ENCODE data around the gene TFDP1.
"Not testable (repeated sequence)": the region's sequence is repeated elsewhere in the genome, so short reads cannot be mapped to it uniquely, and the experiment has no call there.

The TFDP1 gene

GRCh38 chr13:113621046-113621445, 36.5 kb downstream of the TFDP1 start:
- no peak for DNase-seq

- not testable (repeated sequence) for DNase-seq
Measured at GRCh38 chr13:113621498-113621897, 36.9 kb downstream of the TFDP1 start.

- not testable (repeated sequence) for DNase-seq
Measured at GRCh38 chr13:113621986-113622550, 37.5 kb downstream of the TFDP1 start.

DNA sequence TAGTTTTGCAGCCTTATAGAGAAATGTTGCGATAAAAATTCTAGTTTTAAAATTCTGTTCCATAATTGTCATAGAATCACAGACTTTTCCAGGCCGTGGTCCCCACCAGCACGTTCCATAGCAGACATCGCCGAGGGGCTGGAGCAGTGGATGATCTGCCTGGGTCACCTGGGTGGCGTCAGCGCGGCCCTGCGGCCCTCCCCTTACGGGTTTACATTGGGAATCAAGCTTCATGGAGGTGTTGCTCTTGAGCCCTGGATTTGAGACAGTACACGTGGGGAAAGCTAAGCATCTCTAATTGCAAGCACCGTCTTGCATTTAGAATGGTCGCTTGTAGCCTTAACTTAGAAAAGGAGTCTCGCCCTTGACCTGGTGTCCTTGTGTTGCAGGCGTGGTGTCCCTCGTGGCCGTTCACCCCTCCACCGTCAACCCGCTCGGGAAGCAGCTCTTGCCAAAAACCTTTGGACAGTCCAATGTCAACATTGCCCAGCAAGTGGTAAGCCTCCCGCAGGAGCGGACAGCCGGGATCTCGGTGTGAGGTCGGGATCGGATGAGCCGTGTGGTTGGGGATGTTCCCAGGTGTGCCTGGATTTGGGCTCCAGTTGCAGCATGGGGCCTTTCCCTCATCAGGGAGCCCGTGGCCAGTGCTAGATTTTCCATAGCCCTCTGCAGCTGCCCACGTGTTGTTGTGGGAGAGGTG, 38.4 kb downstream of the TFDP1 start:
- DNase-seq: no peak

- no peak for DNase-seq
Measured at GRCh38 chr13:113623491-113624234, 39.1 kb downstream of the TFDP1 start.

- no peak for DNase-seq
Measured at GRCh38 chr13:113624235-113624587, 39.7 kb downstream of the TFDP1 start.

DNA sequence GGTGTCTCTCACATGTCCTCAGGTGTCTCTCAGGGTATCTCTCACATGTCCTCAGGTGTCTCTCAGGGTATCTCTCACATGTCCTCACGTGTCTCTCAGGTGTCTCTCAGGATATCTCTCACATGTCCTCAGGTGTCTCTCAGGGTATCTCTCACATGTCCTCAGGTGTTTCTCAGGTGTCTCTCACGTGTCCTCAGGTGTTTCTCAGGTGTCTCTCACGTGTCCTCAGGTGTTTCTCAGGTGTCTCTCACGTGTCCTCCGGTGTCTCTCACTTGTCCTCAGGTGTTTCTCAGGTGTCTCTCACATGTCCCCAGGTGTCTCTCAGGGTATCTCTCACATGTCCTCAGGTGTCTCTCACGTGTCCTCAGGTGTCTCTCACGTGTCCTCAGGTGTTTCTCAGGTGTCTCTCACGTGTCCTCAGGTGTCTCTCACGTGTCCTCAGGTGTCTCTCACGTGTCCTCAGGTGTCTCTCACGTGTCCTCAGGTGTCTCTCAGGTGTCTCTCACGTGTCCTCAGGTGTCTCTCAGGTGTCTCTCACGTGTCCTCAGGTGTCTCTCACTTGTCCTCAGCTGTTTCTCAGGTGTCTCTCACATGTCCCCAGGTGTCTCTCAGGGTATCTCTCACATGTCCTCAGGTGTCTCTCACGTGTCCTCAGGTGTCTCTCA, 40.2 kb downstream of the TFDP1 start:
- not testable (repeated sequence) for DNase-seq

- DNase-seq: no peak
Measured at GRCh38 chr13:113625965-113626721, 41.6 kb downstream of the TFDP1 start.

DNA sequence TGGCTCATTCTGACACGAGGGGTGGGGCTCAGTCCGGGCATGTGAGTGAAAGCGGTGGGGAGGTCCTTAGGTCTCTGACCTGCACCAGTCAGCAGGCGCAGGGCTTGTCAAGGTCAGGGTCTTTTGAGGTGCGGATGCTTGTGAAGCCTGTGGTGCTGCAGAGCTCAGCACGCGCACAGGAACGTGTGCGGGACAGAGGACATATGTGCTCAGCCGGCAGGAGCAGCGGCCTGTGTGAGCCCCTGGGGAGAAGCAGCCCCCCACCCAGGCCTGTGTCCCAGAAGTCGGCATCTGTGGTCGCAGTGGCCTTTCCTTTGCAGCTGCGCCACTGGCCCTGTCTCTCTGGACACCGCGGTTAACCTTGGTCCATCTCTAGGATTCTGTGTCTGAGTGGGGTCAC, 42.6 kb downstream of the TFDP1 start:
- DNase-seq: no peak

GRCh38 chr13:113628291-113629270, 44.0 kb downstream of the TFDP1 start:
- DNase-seq: no peak

GRCh38 chr13:113629866-113630265, 45.3 kb downstream of the TFDP1 start:
- no peak for DNase-seq

- DNase-seq: no peak
Measured at GRCh38 chr13:113630296-113630695, 45.7 kb downstream of the TFDP1 start.

DNA sequence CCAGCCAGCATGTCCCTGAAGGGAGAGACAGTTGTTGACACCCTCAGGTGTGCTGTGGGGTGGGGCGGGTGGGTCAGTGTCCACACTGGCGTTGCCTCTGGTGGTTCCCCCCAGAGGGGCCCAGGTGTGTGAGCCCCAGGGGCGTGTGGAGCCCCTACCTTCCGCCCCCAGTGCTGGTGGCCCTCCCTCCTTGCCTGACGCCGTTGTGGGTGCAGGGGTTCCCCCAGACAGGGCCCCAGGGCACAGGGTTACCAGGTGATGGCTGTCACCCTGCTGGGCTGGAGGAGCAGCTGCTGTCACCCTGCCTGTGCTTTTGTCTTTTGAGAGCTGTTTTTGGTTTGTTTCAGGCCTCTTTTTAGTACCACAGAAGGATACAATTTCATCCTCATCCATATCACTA, 46.3 kb downstream of the TFDP1 start:
- DNase-seq: no peak

DNA sequence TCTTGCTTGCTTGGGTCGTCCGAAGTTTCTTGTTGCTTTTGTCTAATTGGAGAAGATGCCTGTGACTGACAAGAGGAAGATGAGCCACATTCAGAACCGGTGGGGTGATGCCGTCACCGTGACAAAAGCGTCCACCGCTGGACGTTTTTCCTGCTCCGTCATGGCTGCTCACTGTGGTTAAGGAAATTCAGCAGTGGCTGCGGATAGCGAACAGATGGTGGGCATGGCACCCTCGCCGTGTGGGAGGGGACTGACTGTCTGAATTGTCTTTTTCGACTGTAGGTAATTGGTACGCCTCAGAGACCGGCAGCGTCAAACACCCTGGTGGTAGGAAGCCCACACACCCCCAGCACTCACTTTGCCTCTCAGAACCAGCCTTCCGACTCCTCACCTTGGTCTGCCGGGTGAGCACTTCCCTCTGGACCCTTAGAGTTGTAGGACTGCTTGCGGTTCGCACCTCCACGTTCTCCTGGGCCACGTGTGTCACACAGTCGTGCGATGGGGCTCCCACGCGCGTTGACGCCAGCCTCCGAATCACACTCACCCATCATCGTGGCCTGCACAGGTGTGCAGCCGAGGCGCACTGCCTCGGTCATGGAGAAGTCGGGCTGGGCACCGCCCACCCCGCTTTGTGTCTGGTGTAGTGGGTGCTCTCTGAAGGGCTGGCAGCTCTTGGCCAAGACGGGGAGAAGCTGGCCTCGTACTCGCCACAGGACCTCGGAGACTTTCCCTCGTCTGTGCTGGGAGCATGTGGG, 47.0 kb downstream of the TFDP1 start:
- DNase-seq: no peak

DNA sequence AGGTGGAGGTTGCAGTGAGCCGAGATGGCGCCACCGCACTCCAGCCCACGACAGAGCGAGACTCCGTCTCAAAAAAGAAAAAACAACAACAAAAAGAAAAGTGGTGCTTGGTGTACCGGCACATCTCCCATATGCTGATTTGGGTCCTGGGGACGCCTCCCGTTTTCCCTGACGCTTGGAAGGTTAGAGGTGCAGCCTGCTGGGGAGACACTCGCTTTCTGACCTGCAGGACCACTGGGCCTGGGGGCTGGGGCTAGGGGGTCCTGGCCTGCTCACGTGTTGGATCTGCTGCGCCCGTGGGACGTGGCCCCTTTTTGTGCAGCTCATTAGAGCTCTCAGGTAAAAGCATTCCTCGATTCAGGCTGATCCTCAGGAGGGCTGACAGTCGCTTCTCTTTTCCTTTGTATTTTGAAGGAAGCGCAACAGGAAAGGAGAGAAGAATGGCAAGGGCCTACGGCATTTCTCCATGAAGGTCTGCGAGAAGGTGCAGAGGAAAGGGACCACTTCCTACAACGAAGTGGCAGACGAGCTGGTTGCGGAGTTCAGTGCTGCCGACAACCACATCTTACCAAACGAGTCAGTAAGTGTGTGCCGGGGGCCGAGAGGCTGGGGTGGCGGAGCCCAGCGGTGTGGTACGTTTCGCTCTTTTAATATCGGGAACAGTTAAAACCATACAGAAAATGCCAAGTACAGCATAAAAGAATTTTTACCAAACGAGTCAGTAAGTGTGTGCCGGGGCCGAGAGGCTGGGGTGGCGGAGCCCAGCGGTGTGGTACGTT, 48.3 kb downstream of the TFDP1 start:
- DNase-seq: no peak

- no peak for DNase-seq
Measured at GRCh38 chr13:113633485-113633873, 48.9 kb downstream of the TFDP1 start.

DNA sequence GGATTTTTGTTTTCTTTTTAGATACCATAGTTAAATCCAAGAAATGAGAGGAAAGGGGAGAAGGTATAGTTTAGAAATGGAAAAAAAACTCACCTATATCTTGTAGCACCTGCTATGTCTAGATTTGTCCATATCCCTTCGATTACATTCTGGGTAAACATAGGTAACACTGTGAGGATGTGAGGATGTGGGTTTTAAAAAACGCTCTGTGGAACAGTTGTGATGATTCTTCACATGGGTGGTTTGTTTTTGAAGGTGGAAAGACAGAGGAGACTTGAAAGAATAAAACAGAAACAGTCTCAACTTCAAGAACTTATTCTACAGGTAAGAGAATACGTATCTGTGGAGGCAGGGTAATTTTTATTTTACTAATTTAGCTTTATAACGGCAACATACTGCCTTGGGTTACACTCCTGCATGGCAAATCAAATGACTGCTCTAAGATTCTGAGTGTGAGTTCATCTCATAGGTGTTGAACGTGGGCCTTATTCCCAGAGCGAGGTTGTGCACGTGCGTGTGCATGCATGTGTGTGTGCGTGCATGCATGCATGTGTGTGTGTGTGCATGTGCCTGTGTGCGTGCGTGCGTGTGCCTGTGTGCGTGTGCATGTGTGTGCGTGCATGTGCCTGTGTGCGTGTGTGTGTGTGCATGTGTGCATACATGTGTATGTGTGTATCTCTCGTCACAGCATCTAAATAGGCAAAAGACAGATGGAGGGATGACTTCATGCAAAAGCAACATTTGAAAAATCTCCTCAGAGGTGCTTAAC, 49.9 kb downstream of the TFDP1 start:
- DNase-seq: no peak

- no peak for DNase-seq
Measured at GRCh38 chr13:113635048-113635420, 50.5 kb downstream of the TFDP1 start.

DNA sequence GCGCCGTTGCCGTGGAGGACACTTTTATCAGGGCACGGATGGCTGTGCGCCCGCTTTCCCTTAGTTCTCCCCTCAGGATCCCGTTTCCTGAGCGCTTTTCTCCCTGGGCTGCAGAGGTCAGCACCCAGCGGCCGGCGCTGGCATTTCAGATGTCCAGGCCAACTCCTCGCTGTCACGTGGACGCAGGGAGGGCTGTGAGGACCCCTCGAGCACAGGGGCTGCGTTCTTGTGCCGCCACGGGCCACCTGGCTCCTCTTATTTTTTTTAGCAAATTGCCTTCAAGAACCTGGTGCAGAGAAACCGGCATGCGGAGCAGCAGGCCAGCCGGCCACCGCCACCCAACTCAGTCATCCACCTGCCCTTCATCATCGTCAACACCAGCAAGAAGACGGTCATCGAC, 51.2 kb downstream of the TFDP1 start:
- DNase-seq: no peak
